HepG2 (cell line): ENCODE data around the gene LOXL3. TPM values are rescaled to one million over a fixed set of nuclear protein-coding genes. Genes with fewer than 3 reads are reported as not detected.
A peak's percentile ranks its signal among the peaks of the same experiment; 100 is the strongest.

Source experiments
- FOXA3 ChIP-seq: IDR thresholded peaks from 2 replicates; pipeline ENCODE4 v1.6.1; 2016; ENCODE audit warnings: missing genetic modification reagents, missing compliant biosample characterization
- HOXA3 ChIP-seq: sonication (generic); formaldehyde crosslinking; IDR thresholded peaks from 2 replicates; pipeline ENCODE4 v1.5.0; 2020; ENCODE audit warnings: missing genetic modification reagents
- ISL2 ChIP-seq: sonication (generic); formaldehyde crosslinking; IDR thresholded peaks from 2 replicates; pipeline ENCODE4 v1.5.0; 2020; ENCODE audit warnings: missing genetic modification reagents
- NR1H2 ChIP-seq: sonication (generic); formaldehyde crosslinking; IDR thresholded peaks from 2 replicates; pipeline ENCODE4 v1.8.1; 2022; ENCODE audit warnings: low read depth, missing genetic modification reagents, borderline replicate concordance
- NRL ChIP-seq: sonication (generic); formaldehyde crosslinking; IDR thresholded peaks from 2 replicates; pipeline ENCODE4 v1.5.0; 2020; ENCODE audit warnings: missing genetic modification reagents, mild to moderate bottlenecking, moderate library complexity, borderline replicate concordance
- SAP130 ChIP-seq: IDR thresholded peaks from 2 replicates; pipeline ENCODE4 v1.6.1; 2016; ENCODE audit warnings: low read depth
- SOX13 ChIP-seq, 3 experiments: fragments of 450-650 bp in 1 of 3; sonication (generic) in 1 of 3; formaldehyde crosslinking in 1 of 3; IDR thresholded peaks in 2 of 3; conservative IDR thresholded peaks in 1 of 3; 2 replicates each; pipeline versions ENCODE4 v1.5.0 to v1.6.1; 2016 to 2020; ENCODE audit warnings: antibody characterized with exemption in 1 of 3, mild to moderate bottlenecking in 1 of 3, missing compliant biosample characterization in 1 of 3, missing genetic modification reagents in 1 of 3, moderate library complexity in 1 of 3
- SUZ12 ChIP-seq: fragments of 150-350 bp; IDR thresholded peaks from 2 replicates; pipeline ENCODE4 v1.6.1; 2014; ENCODE audit warnings: low read depth, low read length
- TCF7L2 ChIP-seq: IDR thresholded peaks from 2 replicates; pipeline ENCODE4 v1.6.1; 2011; ENCODE audit warnings: mild to moderate bottlenecking, low read depth, low read length, moderate library complexity
- WIZ ChIP-seq: sonication (generic); formaldehyde crosslinking; IDR thresholded peaks from 2 replicates; pipeline ENCODE4 v1.5.1; 2020; ENCODE audit warnings: mild to moderate bottlenecking, missing genetic modification reagents
- ZIK1 ChIP-seq: sonication (generic); formaldehyde crosslinking; IDR thresholded peaks from 2 replicates; pipeline ENCODE4 v1.5.0; 2020; ENCODE audit warnings: mild to moderate bottlenecking, low read depth, missing genetic modification reagents, borderline replicate concordance
- ZNF207 ChIP-seq: fragments of 450-650 bp; IDR thresholded peaks from 2 replicates; pipeline ENCODE4 v1.6.1; 2016; ENCODE audit warnings: antibody characterized with exemption, borderline replicate concordance
- ZNF441 ChIP-seq: sonication (generic); formaldehyde crosslinking; IDR thresholded peaks from 2 replicates; pipeline ENCODE4 v1.7.0; 2021; ENCODE audit warnings: missing genetic modification reagents, borderline replicate concordance
- ZNF747 ChIP-seq: sonication (generic); formaldehyde crosslinking; IDR thresholded peaks from 2 replicates; pipeline ENCODE4 v1.8.1; 2023; ENCODE audit warnings: missing genetic modification reagents, mild to moderate bottlenecking, borderline replicate concordance
- ZNF790 ChIP-seq: sonication (generic); formaldehyde crosslinking; IDR thresholded peaks from 2 replicates; pipeline ENCODE4 v1.8.0; 2022; ENCODE audit warnings: missing genetic modification reagents, mild to moderate bottlenecking, borderline replicate concordance
- polyA plus RNA-seq, 8 experiments: library from polyadenylated mRNA; depleted of rRNA in 3 of 8; stranded (reverse) in 7 of 8; unstranded in 1 of 8; fragments of >200 nt; fragmentation: Illumina TruSeq in 4 of 8; extraction: Trizol in 4 of 8; gene quantifications; 2 replicates each; pipeline versions ENCODE4 v1.2.1 to v1.2.3, GENCODE V29; 2011 to 2016; ENCODE audit warnings: low read depth in 4 of 8, missing spikeins in 1 of 8, mixed read lengths in 1 of 8; ENCODE audit not compliant: insufficient read depth in 1 of 8
- total RNA-seq, 5 experiments: library from RNA; depleted of rRNA; stranded (reverse); fragments of >200 nt; fragmentation: Illumina TruSeq; extraction: Trizol; gene quantifications; 2 replicates each; pipeline ENCODE4 v1.2.3, GENCODE V29; 2016; ENCODE audit warnings: low read depth in 1 of 5
- TF ChIP-seq, protein P1 (sequence below): sonication (generic); formaldehyde crosslinking; IDR thresholded peaks from 2 replicates; pipeline ENCODE4 v1.9.0; 2021; ENCODE audit warnings: missing genetic modification reagents, borderline replicate concordance
- TF ChIP-seq, protein P2 (sequence below): sonication (generic); formaldehyde crosslinking; IDR thresholded peaks from 2 replicates; pipeline ENCODE4 v1.4.0; 2020; ENCODE audit warnings: missing genetic modification reagents, borderline replicate concordance
- TF ChIP-seq, protein P3 (sequence below): sonication (generic); formaldehyde crosslinking; IDR thresholded peaks from 2 replicates; pipeline ENCODE4 v1.8.0; 2022; ENCODE audit warnings: mild to moderate bottlenecking, missing genetic modification reagents, borderline replicate concordance
- TF ChIP-seq, protein P4 (sequence below): fragments of 450-650 bp; IDR thresholded peaks from 2 replicates; pipeline ENCODE4 v1.6.1; 2016
- TF ChIP-seq, protein P5 (sequence below): sonication (generic); formaldehyde crosslinking; IDR thresholded peaks from 2 replicates; pipeline ENCODE4 v1.5.1; 2020; ENCODE audit warnings: missing genetic modification reagents, mild to moderate bottlenecking, borderline replicate concordance

Gene LOXL3
- total and polyA plus RNA-seq, 2 of the 13 experiments (the other 11 are each of a cell fraction or from before 2014, with no cell fraction given), result 0.55 to 6.5 TPM

DNA sequence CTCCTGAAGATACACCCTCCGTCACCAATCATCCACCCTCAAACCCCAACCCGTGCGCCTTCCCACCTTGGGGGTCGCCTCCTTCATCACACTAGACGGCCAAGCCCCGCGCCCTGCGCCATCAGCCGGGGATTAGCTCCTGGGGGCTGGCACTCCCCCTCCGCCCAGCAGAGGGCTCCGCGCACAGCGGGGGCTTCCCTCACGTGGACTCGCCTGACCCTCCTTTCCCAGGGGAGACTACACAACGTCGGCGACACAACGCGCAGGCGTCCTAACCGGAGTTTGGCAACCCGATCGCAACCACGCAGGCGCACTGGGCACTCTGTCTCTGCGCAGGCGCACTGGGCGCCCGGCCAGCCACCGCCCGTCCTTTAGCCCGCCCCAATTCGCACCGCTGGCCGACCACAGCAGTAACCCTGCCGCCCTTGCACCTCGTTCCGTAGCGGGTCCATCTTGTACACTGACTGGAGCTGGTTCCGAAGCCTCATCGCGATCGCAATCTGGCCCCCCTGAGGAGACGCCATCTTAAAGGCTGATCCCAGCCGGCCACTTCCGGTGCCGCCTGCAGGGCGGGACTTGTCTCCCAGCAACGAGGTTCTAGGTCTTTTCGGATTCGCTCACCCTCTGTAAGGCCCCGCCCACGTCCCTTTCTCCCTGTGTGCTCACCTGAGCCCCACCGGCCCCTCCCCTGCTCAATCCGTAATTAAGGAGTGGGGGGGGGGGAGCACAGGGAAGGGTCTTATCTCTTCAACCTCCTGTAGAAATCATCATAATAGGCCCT, 46.4 kb downstream of the LOXL3 start, which contains the start of gene PCGF1 (continued):
- TF ChIP-seq TCF7L2 (no peak), ZIK1 (CRISPR knock-in tag) (peak; percentile 96), SAP130 (CRISPR knock-in tag) (peak; percentile 86), NRL (CRISPR knock-in tag) (peak; percentile 74; the same call in 1 of the 2 replicates), ZNF747 (peak; percentile 94; the same call in 1 of the 2 replicates), ZNF441 (CRISPR knock-in tag) (no peak; the same call in 1 of the 2 replicates), ISL2 (CRISPR knock-in tag) (peak; percentile 94), SUZ12 (no peak), NR1H2 (CRISPR knock-in tag) (no peak; the same call in 1 of the 2 replicates), ZNF207 (no peak), FOXA3 (CRISPR knock-in tag) (peak; percentile 75), ZNF790 (CRISPR knock-in tag) (no peak), SOX13 (IDR thresholded peaks at IDR 0.05) (peak; percentile 5; the same call in 1 of the 2 replicates), SOX13 (CRISPR knock-in tag; conservative IDR thresholded peaks at IDR 0.05 in 1 of 2, IDR thresholded peaks at IDR 0.05 in 1 of 2) (peak in 1 of 2 experiments; percentile 64; a peak in 2 of 4 replicates), HOXA3 (peak; percentile 96), WIZ (CRISPR knock-in tag) (no peak; the same call in 1 of the 2 replicates)
- TF ChIP-seq, protein P1, sequence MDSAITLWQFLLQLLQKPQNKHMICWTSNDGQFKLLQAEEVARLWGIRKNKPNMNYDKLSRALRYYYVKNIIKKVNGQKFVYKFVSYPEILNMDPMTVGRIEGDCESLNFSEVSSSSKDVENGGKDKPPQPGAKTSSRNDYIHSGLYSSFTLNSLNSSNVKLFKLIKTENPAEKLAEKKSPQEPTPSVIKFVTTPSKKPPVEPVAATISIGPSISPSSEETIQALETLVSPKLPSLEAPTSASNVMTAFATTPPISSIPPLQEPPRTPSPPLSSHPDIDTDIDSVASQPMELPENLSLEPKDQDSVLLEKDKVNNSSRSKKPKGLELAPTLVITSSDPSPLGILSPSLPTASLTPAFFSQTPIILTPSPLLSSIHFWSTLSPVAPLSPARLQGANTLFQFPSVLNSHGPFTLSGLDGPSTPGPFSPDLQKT (CRISPR knock-in tag), result no peak
- TF ChIP-seq, protein P2, sequence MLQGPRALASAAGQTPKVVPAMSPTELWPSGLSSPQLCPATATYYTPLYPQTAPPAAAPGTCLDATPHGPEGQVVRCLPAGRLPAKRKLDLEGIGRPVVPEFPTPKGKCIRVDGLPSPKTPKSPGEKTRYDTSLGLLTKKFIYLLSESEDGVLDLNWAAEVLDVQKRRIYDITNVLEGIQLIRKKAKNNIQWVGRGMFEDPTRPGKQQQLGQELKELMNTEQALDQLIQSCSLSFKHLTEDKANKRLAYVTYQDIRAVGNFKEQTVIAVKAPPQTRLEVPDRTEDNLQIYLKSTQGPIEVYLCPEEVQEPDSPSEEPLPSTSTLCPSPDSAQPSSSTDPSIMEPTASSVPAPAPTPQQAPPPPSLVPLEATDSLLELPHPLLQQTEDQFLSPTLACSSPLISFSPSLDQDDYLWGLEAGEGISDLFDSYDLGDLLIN (CRISPR knock-in tag), result peak; percentile 39; the same call in 1 of the 2 replicates
- TF ChIP-seq, protein P3, sequence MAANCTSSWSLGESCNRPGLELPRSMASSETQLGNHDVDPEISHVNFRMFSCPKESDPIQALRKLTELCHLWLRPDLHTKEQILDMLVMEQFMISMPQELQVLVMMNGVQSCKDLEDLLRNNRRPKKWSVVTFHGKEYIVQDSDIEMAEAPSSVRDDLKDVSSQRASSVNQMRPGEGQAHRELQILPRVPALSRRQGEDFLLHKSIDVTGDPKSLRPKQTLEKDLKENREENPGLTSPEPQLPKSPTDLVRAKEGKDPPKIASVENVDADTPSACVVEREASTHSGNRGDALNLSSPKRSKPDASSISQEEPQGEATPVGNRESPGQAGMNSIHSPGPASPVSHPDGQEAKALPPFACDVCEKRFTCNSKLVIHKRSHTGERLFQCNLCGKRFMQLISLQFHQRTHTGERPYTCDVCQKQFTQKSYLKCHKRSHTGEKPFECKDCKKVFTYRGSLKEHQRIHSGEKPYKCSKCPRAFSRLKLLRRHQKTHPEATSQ (CRISPR knock-in tag), result no peak; the same call in 1 of the 2 replicates
- TF ChIP-seq, protein P4, sequence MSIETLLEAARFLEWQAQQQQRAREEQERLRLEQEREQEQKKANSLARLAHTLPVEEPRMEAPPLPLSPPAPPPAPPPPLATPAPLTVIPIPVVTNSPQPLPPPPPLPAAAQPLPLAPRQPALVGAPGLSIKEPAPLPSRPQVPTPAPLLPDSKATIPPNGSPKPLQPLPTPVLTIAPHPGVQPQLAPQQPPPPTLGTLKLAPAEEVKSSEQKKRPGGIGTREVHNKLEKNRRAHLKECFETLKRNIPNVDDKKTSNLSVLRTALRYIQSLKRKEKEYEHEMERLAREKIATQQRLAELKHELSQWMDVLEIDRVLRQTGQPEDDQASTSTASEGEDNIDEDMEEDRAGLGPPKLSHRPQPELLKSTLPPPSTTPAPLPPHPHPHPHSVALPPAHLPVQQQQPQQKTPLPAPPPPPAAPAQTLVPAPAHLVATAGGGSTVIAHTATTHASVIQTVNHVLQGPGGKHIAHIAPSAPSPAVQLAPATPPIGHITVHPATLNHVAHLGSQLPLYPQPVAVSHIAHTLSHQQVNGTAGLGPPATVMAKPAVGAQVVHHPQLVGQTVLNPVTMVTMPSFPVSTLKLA, result peak; percentile 80
- TF ChIP-seq, protein P5, sequence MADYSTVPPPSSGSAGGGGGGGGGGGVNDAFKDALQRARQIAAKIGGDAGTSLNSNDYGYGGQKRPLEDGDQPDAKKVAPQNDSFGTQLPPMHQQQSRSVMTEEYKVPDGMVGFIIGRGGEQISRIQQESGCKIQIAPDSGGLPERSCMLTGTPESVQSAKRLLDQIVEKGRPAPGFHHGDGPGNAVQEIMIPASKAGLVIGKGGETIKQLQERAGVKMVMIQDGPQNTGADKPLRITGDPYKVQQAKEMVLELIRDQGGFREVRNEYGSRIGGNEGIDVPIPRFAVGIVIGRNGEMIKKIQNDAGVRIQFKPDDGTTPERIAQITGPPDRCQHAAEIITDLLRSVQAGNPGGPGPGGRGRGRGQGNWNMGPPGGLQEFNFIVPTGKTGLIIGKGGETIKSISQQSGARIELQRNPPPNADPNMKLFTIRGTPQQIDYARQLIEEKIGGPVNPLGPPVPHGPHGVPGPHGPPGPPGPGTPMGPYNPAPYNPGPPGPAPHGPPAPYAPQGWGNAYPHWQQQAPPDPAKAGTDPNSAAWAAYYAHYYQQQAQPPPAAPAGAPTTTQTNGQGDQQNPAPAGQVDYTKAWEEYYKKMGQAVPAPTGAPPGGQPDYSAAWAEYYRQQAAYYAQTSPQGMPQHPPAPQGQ (CRISPR knock-in tag), result peak; percentile 88; the same call in 1 of the 2 replicates
